H1 (cell line): ENCODE measurements around the gene UGT1A8. TPM values are rescaled to one million over a fixed set of nuclear protein-coding genes. Genes with fewer than 3 reads are reported as not detected.

Experiments used
- CTCF ChIA-PET: fragments of 300-600 bp; sonication (Branson Sonifier 250); formaldehyde crosslinking; loops from one replicate; lab custom pipeline; 2021; ENCODE audit not compliant: partially characterized antibody; lab: Charles Lee
- POLR2A ChIA-PET: fragments of 300-600 bp; sonication (Branson Sonifier 250); formaldehyde crosslinking; loops from one replicate; lab custom pipeline; 2021; ENCODE audit warnings: inconsistent platforms; ENCODE audit not compliant: partially characterized antibody; lab: Charles Lee
- DNase-seq, 2 experiments: peaks; one replicate each; pipeline versions ENCODE4 v3.0.0 to v3.0.0-alpha.2; 2010 to 2022; ENCODE audit warnings: low spot score in 2 of 2, low read depth in 1 of 2, mixed read lengths in 1 of 2
- FAIRE-seq: peaks from 2 replicates; lab custom pipeline; 2011; peaks lifted over from hg19 to GRCh38; lab: Jason Lieb, UNC
- H2AFZ ChIP-seq: 2 replicates; pipeline ENCODE4 v1.8.1; 2012; ENCODE audit warnings: low read length, inconsistent platforms
- H2AK5ac ChIP-seq: 2 replicates; pipeline ENCODE4 v1.6.1; 2013; ENCODE audit warnings: low read depth, low read length
- H2BK120ac ChIP-seq: replicated peaks from 2 replicates; pipeline ENCODE3; 2013; ENCODE audit warnings: low read depth, low read length, inconsistent platforms
- H2BK12ac ChIP-seq: 2 replicates; pipeline ENCODE4 v1.6.1; 2013; ENCODE audit warnings: low read depth, low read length
- H2BK15ac ChIP-seq: 2 replicates; pipeline ENCODE4 v1.6.1; 2013; ENCODE audit warnings: low read length
- H2BK20ac ChIP-seq: 2 replicates; pipeline ENCODE4 v1.6.1; 2013; ENCODE audit warnings: low read length
- H2BK5ac ChIP-seq: 2 replicates; pipeline ENCODE4 v1.6.1; 2013; ENCODE audit warnings: low read depth, low read length
- H3K14ac ChIP-seq: 2 replicates; pipeline ENCODE4 v1.6.1; 2013; ENCODE audit warnings: inconsistent platforms; ENCODE audit not compliant: insufficient read length
- H3K18ac ChIP-seq: 2 replicates; pipeline ENCODE4 v1.6.1; 2013; ENCODE audit warnings: low read length; ENCODE audit errors: extremely low read depth
- H3K23ac ChIP-seq: 2 replicates; pipeline ENCODE4 v1.6.1; 2013; ENCODE audit warnings: inconsistent platforms; ENCODE audit not compliant: insufficient read length
- H3K23me2 ChIP-seq: 2 replicates; pipeline ENCODE4 v1.6.1; 2013; ENCODE audit warnings: low read depth, low read length
- H3K27ac ChIP-seq: 2 replicates; pipeline ENCODE4 v1.6.1; 2011; ENCODE audit warnings: low read depth, low read length, inconsistent platforms
- H3K27me3 ChIP-seq, 4 experiments: replicated peaks in 1 of 4; 1 replicate in 1 of 4; 2 replicates in 3 of 4; pipeline versions ENCODE4 v1.6.1 to v1.8.1; 2011 to 2013; ENCODE audit warnings: low read length in 3 of 4, mild to moderate bottlenecking in 3 of 4, inconsistent platforms in 2 of 4, mixed read lengths in 2 of 4, moderate library complexity in 1 of 4; ENCODE audit not compliant: control insufficient read depth in 3 of 4, insufficient read depth in 3 of 4; ENCODE audit errors: extremely low read depth in 1 of 4
- H3K36me3 ChIP-seq, 4 experiments: 2 replicates each; pipeline versions ENCODE4 v1.6.1 to v1.8.1; 2011 to 2013; ENCODE audit warnings: mild to moderate bottlenecking in 4 of 4, low read length in 3 of 4, moderate library complexity in 2 of 4, control low read depth in 1 of 4, inconsistent platforms in 1 of 4; ENCODE audit not compliant: insufficient read depth in 4 of 4, control insufficient read depth in 2 of 4
- H3K4ac ChIP-seq: replicated peaks from 2 replicates; pipeline ENCODE3; 2013; ENCODE audit warnings: low read length, low read depth, mixed read lengths, inconsistent platforms; ENCODE audit not compliant: insufficient read length
- H3K4me1 ChIP-seq, 4 experiments: replicated peaks in 1 of 4; 1 replicate in 1 of 4; 2 replicates in 3 of 4; pipeline versions ENCODE4 v1.6.1 to v1.8.1; 2011 to 2013; ENCODE audit warnings: low read length in 3 of 4, inconsistent platforms in 2 of 4, mixed read lengths in 1 of 4; ENCODE audit not compliant: insufficient read depth in 4 of 4, control insufficient read depth in 3 of 4
- H3K4me2 ChIP-seq, 2 experiments: 2 replicates each; pipeline versions ENCODE4 v1.6.1 to v1.8.1; 2011 to 2013; ENCODE audit warnings: low read depth in 2 of 2, low read length in 2 of 2, control low read depth in 1 of 2, inconsistent platforms in 1 of 2, mild to moderate bottlenecking in 1 of 2; ENCODE audit not compliant: insufficient read depth in 1 of 2
- H3K4me3 ChIP-seq, 4 experiments: fragments of 200-600, 300-600 bp in 1 of 4; sonication (generic), shearing (Covaris generic), sonication (Bioruptor Twin) in 1 of 4; 2 replicates each; pipeline versions ENCODE4 v1.5.1 to v1.8.1; 2011 to 2016; ENCODE audit warnings: low read length in 4 of 4, low read depth in 3 of 4, control low read depth in 2 of 4, inconsistent platforms in 2 of 4, mild to moderate bottlenecking in 2 of 4, mixed read lengths in 1 of 4, moderate library complexity in 1 of 4; ENCODE audit not compliant: insufficient read depth in 2 of 4; ENCODE audit errors: extremely low read depth in 1 of 4
- H3K56ac ChIP-seq: replicated peaks from 2 replicates; pipeline ENCODE3; 2013; ENCODE audit warnings: low read depth, mild to moderate bottlenecking, mixed read lengths, low read length, inconsistent platforms; ENCODE audit not compliant: insufficient read length
- H3K79me1 ChIP-seq: 2 replicates; pipeline ENCODE4 v1.6.1; 2013; ENCODE audit warnings: low read depth, low read length, control low read depth
- H3K79me2 ChIP-seq, 2 experiments: 2 replicates each; pipeline versions ENCODE4 v1.6.1 to v1.8.1; 2012 to 2013; ENCODE audit warnings: low read length in 2 of 2, mild to moderate bottlenecking in 2 of 2, inconsistent platforms in 1 of 2; ENCODE audit not compliant: insufficient read depth in 2 of 2, control insufficient read depth in 1 of 2
- H3K9ac ChIP-seq, 4 experiments: replicated peaks in 1 of 4; 1 replicate in 1 of 4; 2 replicates in 3 of 4; pipeline versions ENCODE4 v1.6.1 to v1.8.1; 2011 to 2013; ENCODE audit warnings: low read depth in 3 of 4, low read length in 3 of 4, control low read depth in 2 of 4, mild to moderate bottlenecking in 2 of 4, moderate library complexity in 2 of 4, inconsistent platforms in 1 of 4; ENCODE audit errors: extremely low read depth in 1 of 4
- H3K9me3 ChIP-seq, 2 experiments: 2 replicates each; pipeline versions ENCODE4 v1.6.1 to v1.8.1; 2012 to 2013; ENCODE audit warnings: mild to moderate bottlenecking in 2 of 2, moderate library complexity in 2 of 2, control low read depth in 1 of 2, inconsistent platforms in 1 of 2, low read depth in 1 of 2, low read length in 1 of 2, mixed read lengths in 1 of 2; ENCODE audit not compliant: insufficient read depth in 2 of 2
- H4K20me1 ChIP-seq, 2 experiments: replicated peaks in 1 of 2; 2 replicates each; pipeline versions ENCODE3 to v1.8.1; 2011 to 2013; ENCODE audit warnings: inconsistent platforms in 2 of 2, low read length in 2 of 2, mild to moderate bottlenecking in 1 of 2; ENCODE audit not compliant: insufficient read depth in 2 of 2, control insufficient read depth in 1 of 2
- H4K5ac ChIP-seq: 2 replicates; pipeline ENCODE4 v1.6.1; 2013; ENCODE audit warnings: low read length, low read depth, mixed read lengths, inconsistent platforms; ENCODE audit not compliant: insufficient read length
- H4K8ac ChIP-seq: 2 replicates; pipeline ENCODE4 v1.8.0; 2013; ENCODE audit warnings: mild to moderate bottlenecking, moderate library complexity, low read length, inconsistent platforms; ENCODE audit not compliant: insufficient read depth; ENCODE audit errors: extremely low read depth
- H4K91ac ChIP-seq: replicated peaks from 2 replicates; pipeline ENCODE3; 2013; ENCODE audit warnings: low read length, mixed read lengths, inconsistent platforms; ENCODE audit not compliant: insufficient read length
- CBX5 ChIP-seq: fragments of 300-800, 300-1000 bp; sonication (generic); IDR thresholded peaks from 2 replicates; pipeline ENCODE4 v1.7.1; 2016; ENCODE audit warnings: antibody characterized with exemption, low read length, low read depth
- WGBS, 2 experiments: shearing (Covaris generic) in 1 of 2; methylation state at CpG; one replicate each; pipeline versions ENCODE4 v1.1.6 to v1.1.7; 2013 to 2015; ENCODE audit warnings: low lambda C conversion rate in 2 of 2, mixed read lengths in 2 of 2, inconsistent platforms in 1 of 2, low coverage in 1 of 2, missing lambda C conversion rate in 1 of 2; ENCODE audit not compliant: insufficient replicate concordance in 2 of 2, insufficient coverage in 1 of 2, insufficient read length in 1 of 2; ENCODE audit errors: extremely low coverage in 1 of 2, missing lambda C conversion rate in 1 of 2; 5-methylcytosine and 5-hydroxymethylcytosine counted together
- polyA plus RNA-seq, 7 experiments: library from polyadenylated mRNA; depleted of rRNA in 3 of 7; stranded (reverse) in 5 of 7; unstranded in 2 of 7; fragments of >200 nt in 5 of 7; fragments of 200-250 nt in 2 of 7; gene quantifications; 1 replicate in 5 of 7; 2 replicates in 1 of 7; 4 replicates in 1 of 7; pipeline versions ENCODE4 v1.2.1 to v1.2.3, GENCODE V29; 2011 to 2013; ENCODE audit warnings: missing spikeins in 2 of 7, mixed read lengths in 2 of 7
- total RNA-seq: library from RNA; stranded (reverse); fragmentation: NEBNext Ultra II Directional; extraction: Animal tissue kit (Norgen Biotek cat#: 25700); gene quantifications from 2 replicates; pipeline ENCODE4 v1.2.1, GENCODE V29; 2021

Gene UGT1A8
- total and polyA plus RNA-seq, 2 of the 8 experiments (the other 6 are each of a cell fraction or from before 2014, with no cell fraction given) = not detected

DNA sequence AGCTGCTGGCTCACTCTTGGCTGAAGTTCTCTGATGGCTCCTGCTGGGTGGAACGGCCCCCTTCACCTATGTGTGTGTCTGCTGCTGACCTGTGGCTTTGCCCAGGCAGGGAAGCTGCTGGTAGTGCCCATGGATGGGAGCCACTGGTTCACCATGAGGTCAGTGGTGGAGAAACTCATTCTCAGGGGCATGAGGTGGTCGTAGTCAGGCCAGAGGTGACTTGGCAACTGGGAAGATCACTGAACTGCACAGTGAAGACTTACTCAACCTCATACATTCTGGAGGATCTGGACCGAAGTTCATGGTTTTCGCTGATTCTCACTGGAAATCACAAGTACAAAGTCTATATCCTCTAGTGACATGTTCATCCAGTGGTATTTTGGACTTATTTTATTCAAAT is 13.9 kb upstream of the UGT1A8 start:
- H2BK20ac ChIP-seq = no peak overlapping the region
- no peak overlapping the region for H4K8ac ChIP-seq
- no peak overlapping the region for H4K5ac ChIP-seq
- H3K18ac ChIP-seq = no peak overlapping the region
- no peak overlapping the region for H3K9ac ChIP-seq
- no peak overlapping the region for H2BK12ac ChIP-seq
- ChIA-PET POLR2A (no interaction called here), CTCF (interaction anchor here (1.3 kb wide), 1 partner anchor 10 kb away, joined by 4 read pairs; no protein-coding TSS in a partner anchor)
- no peak for TF ChIP-seq CBX5
- no peak overlapping the region for H3K4me3 ChIP-seq
- no peak overlapping the region for H3K4me2 ChIP-seq
- H3K79me2 ChIP-seq = no peaks in the 10 kb centered on the region
- FAIRE-seq = no peak
- H3K4me1 ChIP-seq = no peaks in the 10 kb centered on the region
- no peak overlapping the region for H4K91ac ChIP-seq
- H3K56ac ChIP-seq = no peak overlapping the region
- H2BK5ac ChIP-seq = no peak overlapping the region
- H3K23me2 ChIP-seq = no peaks in the 10 kb centered on the region
- no peak overlapping the region for H2BK15ac ChIP-seq
- 90% methylated on average over 4 of the region's 4 CpGs; no CpG with 5 or more reads in 1 of the 2 experiments for WGBS, 2 experiments
- H3K36me3 ChIP-seq = no peaks in the 10 kb centered on the region
- H2AFZ ChIP-seq = no peak overlapping the region
- no peak overlapping the region for H3K27ac ChIP-seq
- DNase-seq = no peak
- H3K14ac ChIP-seq = no peak overlapping the region
- H3K79me1 ChIP-seq = no peaks in the 10 kb centered on the region
- no peak overlapping the region for H2AK5ac ChIP-seq
- H3K23ac ChIP-seq = no peak overlapping the region
- peaks cover 5 to 6% of the 10 kb centered on the region in 2 experiments; a peak in 1 of 4 replicates for H3K9me3 ChIP-seq
- H4K20me1 ChIP-seq = no peaks in the 10 kb centered on the region
- H3K4ac ChIP-seq = no peak overlapping the region
- no peaks in the 10 kb centered on the region for H3K27me3 ChIP-seq
- H2BK120ac ChIP-seq = no peak overlapping the region
